Loucy (cell line): Measurements from ENCODE around the gene ALOX5AP.

Source experiments
- H2AFZ ChIP-seq: fragments of 200-600 bp; sonication (generic); 2 replicates; pipeline ENCODE4 v1.6.0; 2016; ENCODE audit warnings: antibody characterized with exemption, mild to moderate bottlenecking, low read length, moderate library complexity
- H3F3A ChIP-seq: fragments of 200-600 bp; 2 replicates; pipeline ENCODE4 v1.6.0; 2016; ENCODE audit warnings: antibody characterized with exemption, low read depth, mild to moderate bottlenecking
- H3K27me3 ChIP-seq: fragments of 200-600 bp; sonication (generic); 2 replicates; pipeline ENCODE4 v1.6.1; 2014; ENCODE audit warnings: low read length, mild to moderate bottlenecking; ENCODE audit not compliant: insufficient read depth, poor library complexity, severe bottlenecking
- H3K36me3 ChIP-seq: fragments of 200-600 bp; sonication (generic); 2 replicates; pipeline ENCODE4 v1.6.1; 2016; ENCODE audit warnings: low read length; ENCODE audit not compliant: insufficient read depth
- H3K4me1 ChIP-seq: fragments of 200-600 bp; sonication (generic); 2 replicates; pipeline ENCODE4 v1.5.1; 2014; ENCODE audit warnings: low read length, mild to moderate bottlenecking; ENCODE audit not compliant: insufficient read depth, poor library complexity, severe bottlenecking
- H3K4me2 ChIP-seq: fragments of 200-600 bp; sonication (generic); 2 replicates; pipeline ENCODE4 v1.6.0; 2014; ENCODE audit warnings: antibody characterized with exemption, low read length, low read depth, mild to moderate bottlenecking; ENCODE audit not compliant: poor library complexity, severe bottlenecking
- H3K4me3 ChIP-seq: fragments of 200-600 bp; sonication (generic); 2 replicates; pipeline ENCODE4 v1.5.1; 2014; ENCODE audit warnings: low read length, mild to moderate bottlenecking, mixed read lengths; ENCODE audit not compliant: poor library complexity, severe bottlenecking
- H3K79me2 ChIP-seq: fragments of 200-600 bp; sonication (generic); 2 replicates; pipeline ENCODE4 v1.6.1; 2014; ENCODE audit warnings: low read length; ENCODE audit not compliant: insufficient read depth
- H3K9ac ChIP-seq: fragments of 200-600 bp; sonication (generic); 2 replicates; pipeline ENCODE4 v1.6.0; 2014; ENCODE audit warnings: mild to moderate bottlenecking, low read depth, low read length, moderate library complexity; ENCODE audit not compliant: poor library complexity, severe bottlenecking
- H3K9me2 ChIP-seq: fragments of 200-600 bp; sonication (generic); replicated peaks from 2 replicates; pipeline ENCODE4 v1.6.1; 2016; ENCODE audit warnings: low read depth, low read length, mixed read lengths
- H3K9me3 ChIP-seq: fragments of 200-600 bp; sonication (generic); 2 replicates; pipeline ENCODE4 v1.6.1; 2014; ENCODE audit warnings: mild to moderate bottlenecking, antibody characterized with exemption, low read length, low read depth; ENCODE audit not compliant: insufficient read depth
- H4K20me1 ChIP-seq: fragments of 200-600 bp; sonication (generic); 2 replicates; pipeline ENCODE4 v1.6.0; 2014; ENCODE audit warnings: antibody characterized with exemption, low read length, mild to moderate bottlenecking; ENCODE audit not compliant: insufficient read depth, poor library complexity, severe bottlenecking
- EZH2phosphoT487 ChIP-seq: fragments of 200-600 bp; IDR thresholded peaks from 2 replicates; pipeline ENCODE4 v1.6.1; 2018; ENCODE audit warnings: antibody characterized with exemption, mild to moderate bottlenecking, moderate library complexity, borderline replicate concordance
- TF ChIP-seq, protein P1 (sequence below): fragments of 200-600 bp; sonication (generic); conservative IDR thresholded peaks from 2 replicates; pipeline ENCODE4 v1.5.1; 2014; ENCODE audit warnings: mild to moderate bottlenecking, antibody characterized with exemption, low read length

The ALOX5AP gene

DNA sequence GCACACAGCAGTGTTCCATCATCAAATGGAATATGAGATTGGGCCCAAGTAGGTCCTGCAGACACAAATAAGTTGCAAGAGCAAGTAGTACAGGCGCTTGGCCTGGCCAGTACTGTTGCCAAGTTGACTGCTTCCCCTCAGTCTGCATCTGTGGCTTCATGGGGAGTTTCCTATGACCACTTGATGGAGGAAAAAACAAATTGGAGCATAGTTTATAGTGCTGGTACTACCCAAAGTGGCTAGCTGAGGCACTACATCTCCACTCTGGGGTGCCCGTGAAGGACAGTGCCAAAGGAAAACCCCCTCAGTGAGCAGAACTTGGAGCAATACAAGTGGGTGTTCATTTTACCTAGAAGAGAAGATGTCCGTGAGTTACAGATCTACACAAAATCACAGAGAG is 10.6 kb upstream of the ALOX5AP start:
- H3K9me2 ChIP-seq = no peaks in the 10 kb centered on the region
- H3K36me3 ChIP-seq = no peaks in the 10 kb centered on the region
- no peak overlapping the region for H3K4me3 ChIP-seq
- H2AFZ ChIP-seq = no peak overlapping the region
- H3K9me3 ChIP-seq = no peaks in the 10 kb centered on the region
- no peaks in the 10 kb centered on the region for H3K27me3 ChIP-seq
- TF ChIP-seq, protein P1, sequence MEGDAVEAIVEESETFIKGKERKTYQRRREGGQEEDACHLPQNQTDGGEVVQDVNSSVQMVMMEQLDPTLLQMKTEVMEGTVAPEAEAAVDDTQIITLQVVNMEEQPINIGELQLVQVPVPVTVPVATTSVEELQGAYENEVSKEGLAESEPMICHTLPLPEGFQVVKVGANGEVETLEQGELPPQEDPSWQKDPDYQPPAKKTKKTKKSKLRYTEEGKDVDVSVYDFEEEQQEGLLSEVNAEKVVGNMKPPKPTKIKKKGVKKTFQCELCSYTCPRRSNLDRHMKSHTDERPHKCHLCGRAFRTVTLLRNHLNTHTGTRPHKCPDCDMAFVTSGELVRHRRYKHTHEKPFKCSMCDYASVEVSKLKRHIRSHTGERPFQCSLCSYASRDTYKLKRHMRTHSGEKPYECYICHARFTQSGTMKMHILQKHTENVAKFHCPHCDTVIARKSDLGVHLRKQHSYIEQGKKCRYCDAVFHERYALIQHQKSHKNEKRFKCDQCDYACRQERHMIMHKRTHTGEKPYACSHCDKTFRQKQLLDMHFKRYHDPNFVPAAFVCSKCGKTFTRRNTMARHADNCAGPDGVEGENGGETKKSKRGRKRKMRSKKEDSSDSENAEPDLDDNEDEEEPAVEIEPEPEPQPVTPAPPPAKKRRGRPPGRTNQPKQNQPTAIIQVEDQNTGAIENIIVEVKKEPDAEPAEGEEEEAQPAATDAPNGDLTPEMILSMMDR = no peak
- no peak for TF ChIP-seq EZH2phosphoT487
- no peaks in the 10 kb centered on the region for H4K20me1 ChIP-seq
- H3K79me2 ChIP-seq = no peaks in the 10 kb centered on the region
- H3K9ac ChIP-seq = no peak overlapping the region
- no peaks in the 10 kb centered on the region for H3F3A ChIP-seq
- peaks cover 21% of the 10 kb centered on the region for H3K4me1 ChIP-seq
- no peak overlapping the region for H3K4me2 ChIP-seq

- Histone ChIP-seq H3F3A (no peaks in the 10 kb centered on the region), H3K4me2 (no peak overlapping the region), H3K36me3 (no peaks in the 10 kb centered on the region), H3K4me1 (peaks cover 17% of the 10 kb centered on the region), H3K9me2 (no peaks in the 10 kb centered on the region), H3K9me3 (no peaks in the 10 kb centered on the region), H4K20me1 (no peaks in the 10 kb centered on the region), H3K9ac (no peak overlapping the region), H3K27me3 (no peaks in the 10 kb centered on the region), H3K4me3 (no peak overlapping the region), H2AFZ (no peak overlapping the region), H3K79me2 (no peaks in the 10 kb centered on the region)
- TF ChIP-seq EZH2phosphoT487 = no peak
Observed at GRCh38 chr13:30725326-30726085, 9.8 kb upstream of the ALOX5AP start.

GRCh38 chr13:30726192-30726591 is 9.2 kb upstream of the ALOX5AP start:
- Histone ChIP-seq H3K9me2 (no peaks in the 10 kb centered on the region), H3K9me3 (no peaks in the 10 kb centered on the region), H2AFZ (no peak overlapping the region), H3K4me3 (no peak overlapping the region), H4K20me1 (no peaks in the 10 kb centered on the region), H3K36me3 (no peaks in the 10 kb centered on the region), H3K27me3 (no peaks in the 10 kb centered on the region), H3K9ac (no peak overlapping the region), H3K4me2 (no peak overlapping the region), H3F3A (no peaks in the 10 kb centered on the region), H3K79me2 (no peaks in the 10 kb centered on the region), H3K4me1 (peaks cover 10% of the 10 kb centered on the region)
- TF ChIP-seq EZH2phosphoT487 = no peak
- TF ChIP-seq, protein P1 = no peak
